Stimulated activated CD4-positive, alpha-beta T cell treated with anti-CD3 and anti-CD28 coated beads, TNF-alpha, amount 100 ng/mL, for 1 hour (primary cell): ENCODE data around the gene DPY30.
A peak's percentile ranks its signal among the peaks of the same experiment; 100 is the strongest.
"Not testable (repeated sequence)": the region's sequence is repeated elsewhere in the genome, so short reads cannot be mapped to it uniquely, and the experiment has no call there.

Source experiments
- DNase-seq, 3 donors: peaks; one replicate each; pipeline ENCODE4 v3.0.0-alpha.2; 2020; ENCODE audit warnings: low read depth in 3 of 3, low spot score in 1 of 3

DPY30 gene

DNA sequence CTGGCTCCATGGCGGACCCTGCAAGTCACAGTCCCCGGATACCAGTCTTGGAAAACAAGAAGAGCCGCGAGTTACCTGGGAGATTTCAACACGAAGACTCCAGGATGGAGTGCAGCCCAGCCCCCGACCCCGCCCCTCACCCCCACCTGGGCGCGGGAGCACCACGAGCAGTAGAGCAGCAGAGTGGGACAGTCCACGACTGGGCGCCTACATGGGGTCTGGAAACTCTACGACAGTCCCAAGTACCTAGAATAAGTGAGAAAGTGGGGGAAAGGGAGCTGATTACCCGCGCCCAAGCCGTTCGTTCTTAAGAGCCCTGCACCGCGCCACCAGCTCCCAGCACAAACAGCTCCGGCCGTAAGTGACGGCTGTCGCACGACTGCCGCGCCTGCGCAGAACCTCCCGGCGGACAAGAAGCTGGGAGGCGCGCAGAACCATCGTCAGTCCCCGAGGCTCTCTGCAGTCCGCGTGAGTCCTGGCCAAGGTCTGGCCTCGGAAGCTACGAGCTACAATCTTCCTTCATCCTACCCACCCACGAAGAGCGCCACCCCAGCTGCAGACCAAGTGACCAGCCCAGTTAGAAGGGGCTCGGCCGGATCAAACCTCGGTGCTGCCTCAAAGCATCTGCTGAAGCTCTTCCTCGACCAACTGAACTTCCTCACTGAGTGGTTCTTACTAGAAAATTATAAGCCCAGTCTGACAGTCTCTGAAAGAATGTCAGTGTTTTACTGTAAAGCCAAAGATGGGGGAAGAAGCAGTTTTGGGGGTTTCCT, at the start of gene DPY30:
Gene DPY30 (minus strand): TSS at position 359 of the 773 bp plus-strand sequence. CDS start 349 bp downstream, at position 10.
- peak; percentile 78 to 84 (median 80) for DNase-seq

DNA sequence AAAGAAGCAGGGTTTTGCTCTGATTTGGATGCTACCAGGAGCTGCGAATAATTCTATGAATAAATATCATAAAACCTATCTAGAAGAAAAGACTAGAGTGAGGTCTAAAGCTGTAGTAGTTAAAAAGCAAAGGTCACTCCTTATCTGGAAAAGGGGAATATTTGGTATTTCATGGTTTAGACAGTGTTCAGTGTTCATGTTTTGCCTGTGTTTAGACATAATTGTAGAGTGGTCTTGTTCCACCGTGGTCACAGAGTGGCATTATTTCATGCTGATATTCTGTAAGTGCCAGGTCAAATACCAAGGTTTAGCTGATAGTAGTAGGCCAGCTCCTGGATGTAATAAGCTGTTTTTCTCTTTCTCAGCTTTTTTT, 34.5 kb upstream of the DPY30 start:
- DNase-seq = no peak

DNA sequence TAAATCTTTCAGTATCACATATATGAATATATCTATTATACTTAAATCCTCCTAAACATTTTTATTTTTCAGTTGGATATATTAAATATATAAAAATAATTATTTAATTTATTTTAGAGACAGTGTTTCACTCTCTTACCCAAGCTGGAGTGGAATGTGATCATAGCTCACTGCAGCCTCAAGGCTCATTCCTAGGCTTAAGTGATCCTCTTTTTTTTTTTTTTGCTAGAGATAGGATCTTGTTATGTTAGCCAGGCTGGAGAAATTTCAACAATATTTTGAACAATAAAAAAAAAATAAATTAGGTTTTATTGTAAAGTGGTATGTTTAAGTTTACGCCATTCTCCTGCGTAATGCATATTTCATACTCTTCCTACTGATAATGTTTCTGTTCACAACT, 27.9 kb upstream of the DPY30 start:
- DNase-seq = no peak

DNA sequence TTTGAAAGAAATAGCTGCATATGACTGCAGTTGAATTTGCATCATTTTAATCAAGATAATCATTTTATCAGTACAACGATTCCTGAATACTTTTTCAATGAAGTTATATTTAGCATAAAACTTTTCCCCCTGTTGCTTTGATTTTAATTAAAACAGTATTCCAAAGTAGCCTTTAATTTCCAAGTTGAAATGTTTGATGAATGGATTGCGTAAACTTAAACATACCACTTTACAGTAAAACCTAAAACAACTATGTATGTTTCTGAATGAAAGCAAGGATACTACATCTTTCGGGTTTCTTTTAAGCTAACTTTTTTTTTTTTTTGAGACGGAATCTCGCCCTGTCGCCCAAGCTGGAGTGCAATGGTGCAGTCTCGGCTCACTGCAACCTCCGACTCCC, 25.1 kb upstream of the DPY30 start:
- DNase-seq = no peak

DNA sequence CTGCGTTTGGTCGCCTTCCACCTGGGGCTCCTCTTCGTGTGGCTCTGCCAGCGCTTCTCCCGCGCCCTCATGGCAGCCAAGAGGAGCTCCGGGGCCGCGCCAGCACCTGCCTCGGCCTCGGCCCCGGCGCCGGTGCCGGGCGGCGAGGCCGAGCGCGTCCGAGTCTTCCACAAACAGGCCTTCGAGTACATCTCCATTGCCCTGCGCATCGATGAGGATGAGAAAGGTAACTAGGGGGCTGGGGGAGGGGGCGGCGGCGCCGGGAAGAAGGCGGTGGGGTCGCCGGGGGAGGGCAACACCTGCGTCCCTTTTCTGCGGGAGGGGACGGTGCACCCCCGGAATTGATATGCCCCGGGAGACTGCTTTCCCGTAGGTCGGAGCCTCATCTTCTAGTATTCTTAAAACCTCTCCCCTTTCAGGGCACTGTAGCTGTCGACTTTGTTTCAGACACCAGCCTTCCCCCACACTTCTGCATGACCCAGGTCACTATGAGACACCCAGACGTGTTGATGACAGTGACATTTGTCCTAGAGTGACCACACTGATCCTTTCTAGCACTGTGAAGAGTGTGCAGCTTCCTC, 24.5 kb upstream of the DPY30 start:
- peak in 1 of 3 donors; percentile 7 for DNase-seq

DNA sequence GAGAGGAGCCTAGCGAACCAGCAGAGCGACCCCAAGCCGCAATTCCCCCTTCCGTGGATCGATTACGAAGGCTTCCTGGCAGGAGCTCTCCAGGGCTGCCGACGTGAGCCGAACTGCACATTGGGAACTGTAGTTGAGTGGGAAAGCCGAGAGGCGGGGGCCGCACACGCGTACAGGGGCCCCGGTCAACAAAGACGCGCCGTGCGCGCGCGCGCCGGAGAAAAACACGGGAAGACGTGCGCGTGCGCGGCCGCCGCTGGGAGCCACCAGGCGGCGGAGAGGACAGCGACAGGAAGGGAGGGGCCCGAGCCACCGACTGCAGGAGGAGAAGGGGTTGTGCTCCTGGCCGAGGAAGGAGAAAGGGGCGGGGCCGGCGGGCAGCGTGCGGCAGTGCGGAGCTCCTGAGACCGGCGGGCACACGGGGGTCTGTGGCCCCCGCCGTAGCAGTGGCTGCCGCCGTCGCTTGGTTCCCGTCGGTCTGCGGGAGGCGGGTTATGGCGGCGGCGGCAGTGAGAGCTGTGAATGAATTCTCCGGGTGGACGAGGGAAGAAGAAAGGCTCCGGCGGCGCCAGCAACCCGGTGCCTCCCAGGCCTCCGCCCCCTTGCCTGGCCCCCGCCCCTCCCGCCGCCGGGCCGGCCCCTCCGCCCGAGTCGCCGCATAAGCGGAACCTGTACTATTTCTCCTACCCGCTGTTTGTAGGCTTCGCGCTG, 23.9 kb upstream of the DPY30 start, which contains the start of gene SPAST:
Gene SPAST (plus strand): TSS at position 247 of the 711 bp plus-strand sequence. CDS start 276 bp downstream, at position 523.
- peak; percentile 87 to 93 (median 93) for DNase-seq

DNA sequence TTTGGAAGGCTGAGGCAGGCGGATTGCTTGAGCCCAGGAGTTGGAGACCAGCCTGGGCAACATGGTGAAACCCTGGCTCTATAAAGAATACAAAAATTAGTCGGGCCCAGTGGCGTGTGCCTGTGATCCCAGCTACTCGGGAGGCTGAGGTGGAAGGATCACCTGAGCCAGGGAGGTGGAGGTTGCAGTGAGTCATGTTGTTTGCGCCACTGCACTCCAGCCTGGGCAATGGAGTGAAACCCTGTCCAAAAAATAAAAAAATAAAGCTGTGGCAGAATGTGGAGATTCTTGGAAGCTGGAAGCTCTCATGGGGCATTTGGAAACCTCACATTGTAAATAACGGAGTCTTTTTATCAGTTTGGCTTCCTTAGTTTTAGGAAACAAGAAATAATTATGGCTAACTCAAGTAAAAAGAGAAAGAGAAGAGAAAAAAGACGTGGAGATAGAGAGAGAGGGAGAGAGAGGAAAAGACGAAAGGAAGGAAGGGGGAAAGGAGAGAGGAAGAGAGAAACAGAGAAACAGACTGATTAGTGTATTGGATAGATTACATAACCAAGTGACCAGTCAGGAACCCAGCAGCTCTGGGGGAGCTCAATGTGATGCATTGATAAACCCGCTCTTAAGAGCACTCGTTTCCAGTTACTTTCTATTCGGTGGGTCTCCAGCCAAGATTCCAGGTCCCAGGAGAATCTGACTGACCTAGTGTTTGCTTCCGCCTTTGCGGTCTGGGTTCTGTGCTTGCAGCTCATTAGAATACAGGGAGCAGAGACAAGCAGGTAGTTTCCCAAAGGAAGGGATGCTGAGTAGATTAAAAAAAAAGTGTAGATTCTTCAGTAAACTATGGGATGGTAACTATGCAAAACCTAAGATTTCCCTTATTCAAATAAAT, 22.6 kb upstream of the DPY30 start:
- DNase-seq = no peak

DNA sequence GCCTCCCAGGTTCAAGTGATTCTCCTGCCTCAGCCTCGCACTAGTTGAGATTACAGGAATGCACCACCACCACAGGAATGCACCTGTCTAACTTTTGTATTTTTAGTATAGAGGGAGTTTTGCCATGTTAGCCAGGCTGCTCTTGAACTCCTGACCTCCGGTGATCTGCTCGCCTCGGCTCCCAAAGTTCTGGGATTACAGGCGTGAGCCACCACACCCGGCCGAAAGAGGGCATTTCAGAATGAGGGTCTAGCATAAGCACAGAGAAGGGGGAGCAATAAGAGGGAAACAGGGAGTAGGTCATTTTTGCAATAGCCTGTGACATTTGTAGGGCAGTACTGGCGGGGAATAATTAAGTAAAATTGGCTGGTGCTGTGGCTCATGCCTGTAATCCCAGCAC, 21.8 kb upstream of the DPY30 start:
- no peak for DNase-seq

DNA sequence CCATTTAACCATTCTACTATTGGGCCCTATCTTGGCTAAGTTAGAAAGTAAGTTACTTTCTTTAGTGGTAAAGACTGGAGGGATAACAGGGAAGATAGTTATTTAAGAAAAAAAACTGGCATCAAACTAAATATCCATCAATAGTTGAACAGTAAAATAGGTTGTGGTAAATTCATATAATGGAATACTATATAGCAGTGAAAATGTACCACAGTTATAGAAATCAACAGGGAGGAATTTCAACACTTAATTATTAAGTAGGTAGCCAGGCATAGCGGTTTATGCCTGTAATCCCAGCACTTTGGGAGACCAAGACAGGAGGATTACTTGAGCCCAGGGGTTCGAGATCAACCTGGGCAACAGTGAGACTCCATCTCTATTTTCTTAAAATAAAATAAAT, 20.7 kb upstream of the DPY30 start:
- DNase-seq = no peak

DNA sequence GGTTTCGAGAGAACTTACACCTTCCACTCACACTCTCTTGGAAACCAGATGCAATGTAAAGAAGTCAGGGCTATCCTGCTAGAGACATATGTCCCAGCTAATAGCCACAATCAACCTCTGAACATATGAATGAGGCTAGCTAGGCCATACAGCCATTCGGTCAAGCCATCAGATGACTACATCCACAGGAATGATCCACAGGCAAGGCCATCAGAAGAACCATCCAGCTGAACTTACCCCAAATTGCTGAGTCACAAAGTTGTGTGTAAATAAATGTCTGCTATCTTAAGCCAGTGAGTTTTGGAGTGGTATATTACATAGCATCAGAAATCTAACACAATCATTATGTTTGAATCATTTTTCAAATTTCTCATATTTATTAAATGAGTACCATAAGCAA, 18.5 kb upstream of the DPY30 start:
- no peak for DNase-seq

DNA sequence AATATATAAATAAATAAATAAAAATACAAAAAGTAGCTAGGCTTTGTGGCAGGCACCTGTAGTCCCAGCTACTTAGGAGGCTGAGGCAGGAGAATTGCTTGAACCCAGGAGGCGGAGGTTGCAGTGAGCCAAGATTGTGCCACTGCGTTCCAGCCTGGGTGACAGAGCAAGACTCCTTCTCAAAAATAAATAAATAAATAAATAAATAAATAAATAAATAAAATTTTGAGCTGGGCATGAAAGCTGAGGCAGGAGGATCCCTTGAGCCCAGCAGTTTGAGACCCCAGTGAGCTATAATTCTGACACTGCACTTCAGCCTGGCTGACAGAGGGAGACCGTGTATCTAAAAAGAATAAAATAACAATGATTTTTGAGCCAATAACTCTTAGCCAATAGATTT, 15.0 kb upstream of the DPY30 start:
- not testable (repeated sequence) for DNase-seq

DNA sequence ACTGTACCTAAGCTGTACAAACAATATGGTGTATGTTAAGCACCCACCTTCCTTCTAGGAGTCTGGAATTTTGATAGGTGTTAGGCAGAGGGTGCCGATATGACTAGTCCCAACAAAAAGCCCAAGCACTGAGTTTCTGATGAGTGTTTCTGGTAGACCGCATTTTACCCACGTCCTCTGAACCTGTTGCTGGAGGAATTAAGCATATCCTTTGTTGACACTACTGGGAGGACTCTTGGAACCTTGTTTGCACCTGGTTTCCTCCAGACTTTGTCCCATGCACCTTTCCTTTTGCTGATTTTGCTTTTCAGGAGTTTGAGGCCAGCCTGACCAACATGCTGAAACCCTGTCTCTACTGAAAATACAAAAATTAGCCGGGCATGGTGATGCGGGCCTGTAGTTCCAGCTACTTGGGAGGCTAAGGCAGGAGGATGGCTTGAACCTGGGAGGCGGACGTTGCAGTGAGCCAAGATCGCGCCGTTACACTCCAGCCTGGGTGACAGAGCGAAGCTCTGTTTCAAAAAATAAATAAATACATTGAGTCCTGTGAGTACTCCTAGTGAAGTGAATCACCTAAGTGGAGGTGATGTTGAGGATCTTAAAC, 12.3 kb upstream of the DPY30 start:
- DNase-seq = no peak

DNA sequence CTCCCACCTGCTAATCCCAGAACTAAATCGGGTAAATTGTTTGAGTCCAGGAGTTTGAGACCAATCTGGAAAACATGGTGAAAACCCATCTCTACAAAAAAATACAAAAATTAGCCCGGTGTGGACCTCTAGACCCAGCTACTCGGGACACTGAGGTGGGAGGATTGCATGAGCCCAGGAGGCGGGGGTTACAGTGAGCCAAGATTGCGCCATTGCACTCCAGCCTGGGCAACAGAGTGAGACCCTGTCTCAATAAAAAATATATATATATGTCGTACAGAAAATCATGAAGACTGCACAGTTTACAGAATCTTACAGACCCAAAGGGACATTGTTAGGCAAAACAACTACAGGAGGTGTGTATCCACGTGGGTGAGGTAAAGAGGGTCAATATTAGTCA, 4.0 kb upstream of the DPY30 start:
- no peak for DNase-seq

DNA sequence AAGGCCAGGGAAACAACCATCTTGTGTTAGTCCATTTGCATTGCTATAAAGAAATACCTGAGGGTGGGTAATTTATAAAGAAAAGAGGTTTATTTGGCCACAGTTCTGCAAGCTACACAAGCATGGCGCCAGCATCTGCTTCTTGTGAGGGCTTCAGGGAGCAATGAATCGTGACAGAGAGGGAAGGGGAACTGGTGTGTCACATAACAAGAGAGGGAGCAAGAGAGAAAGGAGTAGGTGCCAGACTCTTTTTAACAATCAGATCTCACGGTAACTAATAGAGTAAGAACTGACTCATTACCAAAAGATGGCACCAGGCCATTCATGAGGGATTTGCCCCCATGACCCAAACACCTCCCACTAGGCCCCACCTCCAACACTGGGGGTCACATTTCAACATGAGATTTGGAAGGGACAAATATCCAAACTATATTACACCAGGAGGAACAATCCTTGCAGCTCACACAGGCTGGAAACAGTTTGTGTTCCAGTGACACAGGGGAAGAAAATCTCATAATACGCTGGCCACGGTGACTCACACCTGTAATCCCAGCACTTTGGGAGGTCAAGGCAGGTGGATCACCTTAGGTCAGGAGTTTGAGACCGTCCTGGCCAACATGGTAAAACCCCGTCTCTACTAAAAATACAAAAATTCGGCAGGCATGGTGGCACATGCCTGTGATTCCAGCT, 5.3 kb downstream of the DPY30 start:
- not testable (repeated sequence) for DNase-seq

DNA sequence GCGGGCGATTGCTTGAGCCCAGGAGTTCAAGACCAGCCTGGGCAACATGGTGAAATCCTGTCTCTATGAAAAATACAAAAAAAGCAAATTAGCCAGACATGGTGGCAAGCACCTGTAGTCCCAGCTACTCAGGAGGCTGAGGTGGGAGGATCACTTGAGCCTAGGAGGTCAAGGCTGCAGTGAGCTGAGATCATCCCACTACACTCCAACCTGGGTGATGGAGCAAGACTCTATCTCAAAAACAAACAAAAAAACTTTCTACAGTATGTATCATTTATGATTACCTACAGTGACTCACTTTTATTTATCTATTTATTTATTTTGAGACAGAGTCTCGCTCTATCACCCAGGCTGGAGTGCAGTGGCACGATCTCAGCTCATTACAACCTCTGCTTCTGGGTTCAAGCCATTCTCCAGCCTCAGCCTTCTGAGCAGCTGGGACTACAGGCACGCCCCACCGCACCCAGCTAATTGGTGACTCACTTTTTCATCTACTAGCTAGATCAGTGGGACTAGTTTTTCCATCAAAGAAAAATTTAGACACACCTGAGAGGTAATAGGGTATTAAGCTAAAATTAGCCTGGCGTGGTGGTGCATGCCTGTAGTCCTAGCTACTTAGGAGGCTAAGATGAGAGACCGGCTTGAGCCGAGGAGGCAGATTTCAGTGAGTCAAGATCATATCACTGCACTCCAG, 20.7 kb downstream of the DPY30 start:
- not testable (repeated sequence) for DNase-seq

DNA sequence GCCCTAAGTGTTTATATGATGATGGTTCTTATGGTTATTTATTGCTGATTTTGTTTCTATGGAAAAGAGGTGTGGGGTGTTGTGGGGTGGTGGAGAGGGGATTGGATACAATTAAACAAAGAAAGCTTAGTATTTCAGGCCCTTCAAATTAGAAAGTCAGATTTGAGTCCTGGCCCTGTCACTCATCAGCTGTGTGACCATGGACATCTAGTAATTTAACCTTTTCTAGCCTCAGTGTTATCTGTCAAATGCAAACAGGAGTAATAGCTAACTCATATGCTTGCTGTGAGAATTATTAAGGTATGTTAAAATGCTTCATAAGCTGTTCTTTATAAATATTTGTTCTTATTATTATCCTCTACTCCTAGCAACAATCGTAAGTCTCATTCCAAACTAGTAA, 26.7 kb downstream of the DPY30 start:
- no peak for DNase-seq

DNA sequence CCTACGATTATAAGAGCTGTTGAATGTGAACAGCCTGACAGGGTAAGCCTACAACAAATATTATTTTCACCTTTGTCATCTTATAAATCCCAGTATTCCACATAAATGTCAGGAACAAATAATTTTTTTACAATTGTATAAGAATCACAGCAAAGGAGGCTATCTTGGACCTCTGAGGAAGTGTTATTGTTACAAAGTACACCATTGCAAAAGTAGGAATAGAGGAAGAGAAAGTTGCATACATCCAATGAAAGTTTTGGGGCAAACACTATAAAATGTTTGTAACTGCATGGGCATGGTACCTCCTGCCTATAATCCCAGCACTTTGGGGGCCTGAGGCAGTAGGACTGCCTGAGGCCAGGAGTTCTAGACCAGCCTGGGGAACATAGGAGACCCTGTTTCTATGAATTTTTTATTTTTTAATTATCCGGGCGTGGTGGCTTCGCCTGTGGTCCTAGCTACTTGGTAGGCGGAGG, 28.1 kb downstream of the DPY30 start:
- DNase-seq = no peak

DNA sequence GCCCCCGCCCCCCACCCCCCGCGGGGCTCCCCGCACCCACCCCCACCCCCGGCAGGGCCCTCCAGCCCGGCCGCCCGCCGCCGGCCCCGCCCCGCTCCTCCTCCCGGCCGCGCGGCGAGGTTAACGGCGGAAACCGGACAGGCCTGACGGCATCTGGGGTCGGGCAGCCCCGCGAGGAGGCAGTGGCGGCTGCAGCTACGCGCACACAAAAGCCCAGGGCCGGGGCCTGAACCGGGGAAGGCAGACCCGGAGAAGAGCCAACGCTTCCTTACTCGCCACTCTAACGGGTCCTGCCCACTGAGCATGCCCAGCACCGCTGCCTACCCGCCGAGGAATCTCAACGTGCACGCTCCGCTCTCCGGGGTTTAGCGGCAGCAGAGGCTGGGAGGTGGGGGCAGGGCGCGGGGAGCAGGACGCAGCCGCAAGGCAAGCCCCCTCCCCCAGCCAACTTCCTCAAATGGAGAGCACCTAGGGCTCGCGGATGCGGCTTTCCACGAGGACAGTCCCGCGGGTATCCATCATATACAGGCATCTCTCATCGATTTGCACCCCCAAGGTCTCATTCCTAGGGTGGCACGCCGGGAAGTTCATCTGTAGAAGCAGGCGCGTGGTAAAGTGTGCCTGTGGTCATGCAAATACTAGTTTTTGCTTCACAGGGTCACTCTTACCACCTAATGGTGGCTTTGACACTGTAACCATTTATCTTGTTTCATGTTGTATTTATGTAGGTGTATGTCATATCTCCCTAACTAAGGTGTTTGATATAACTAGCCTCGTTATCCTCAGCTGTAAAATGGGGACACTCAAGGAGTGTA, 28.7 kb downstream of the DPY30 start, which contains the start of gene MEMO1:
Gene MEMO1 (minus strand): TSS at position 339 of the 815 bp plus-strand sequence. CDS start 761 bp downstream, outside the sequence.
- peak; percentile 74 to 88 (median 78) for DNase-seq
